ENCODE measurements around the gene HDGF.

HDGF gene

DNA sequence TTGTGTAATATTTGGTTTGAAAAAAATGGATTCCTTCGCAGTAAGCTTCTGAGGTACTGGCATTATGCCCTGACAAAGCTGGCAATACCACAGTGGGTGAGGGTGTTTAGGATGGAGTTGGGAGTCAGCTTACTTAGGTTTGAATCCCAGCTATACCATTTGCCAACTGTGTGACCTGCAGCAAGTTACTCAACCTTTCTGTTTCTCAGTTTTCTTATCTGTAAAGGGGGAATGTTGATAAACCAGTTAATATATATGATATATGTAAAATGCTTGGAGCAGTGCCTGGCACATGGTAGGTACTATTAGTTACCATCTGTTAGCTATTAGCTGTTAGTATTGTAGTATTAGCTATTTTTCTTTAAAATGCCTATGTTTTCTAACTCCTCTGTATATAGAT, 4.9 kb upstream of the HDGF start:
- no peak overlapping the region for H3K4me3 ChIP-seq (ENCODE audit: low read length)
- no peak for DNase-seq (ENCODE audit: low read depth)
- no peak for TF ChIP-seq CTCF (IDR thresholded peaks at IDR 0.05; ENCODE audit: insufficient read depth, low read depth, low read length, missing control alignments)

DNA sequence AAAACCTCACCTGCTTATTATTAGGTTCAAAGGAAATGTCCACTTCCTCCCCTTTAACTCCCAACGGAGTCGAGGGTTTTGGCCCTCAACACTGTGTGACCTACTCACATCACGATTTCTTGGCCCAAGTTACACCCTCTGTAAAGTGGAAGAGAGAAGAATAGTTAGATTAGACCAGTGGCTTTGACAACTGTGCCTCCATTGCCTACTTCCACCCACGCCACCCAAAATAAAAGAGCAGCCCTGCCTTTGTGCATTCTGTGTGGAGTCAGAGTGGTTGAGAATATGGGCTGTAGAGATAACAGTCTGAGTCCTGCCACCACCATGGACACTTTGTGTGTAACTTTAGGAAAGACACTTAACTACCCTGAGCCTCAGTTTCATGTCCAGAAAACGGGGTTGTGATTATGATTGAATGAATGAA, 4.1 kb upstream of the HDGF start:
- TF ChIP-seq CTCF (IDR thresholded peaks at IDR 0.05; ENCODE audit: insufficient read depth, low read depth, low read length, missing control alignments), result no peak
- H3K4me3 ChIP-seq (ENCODE audit: low read length), result no peak overlapping the region

GRCh38 chr1:156754219-156754618, 2.7 kb upstream of the HDGF start:
- no peak for DNase-seq (ENCODE audit: low read depth)
- TF ChIP-seq CTCF (IDR thresholded peaks at IDR 0.05; ENCODE audit: insufficient read depth, low read depth, low read length, missing control alignments), result no peak
- H3K4me3 ChIP-seq (ENCODE audit: low read length), result no peak overlapping the region

More for the DNA sequence above, 4.1 kb upstream of the HDGF start:
- DNase-seq (ENCODE audit: low read depth), result no peak

- TF ChIP-seq CTCF (IDR thresholded peaks at IDR 0.05; ENCODE audit: insufficient read depth, low read depth, low read length, missing control alignments), result no peak
- DNase-seq (ENCODE audit: low read depth), result peak; percentile 18
- peak overlapping the region; percentile 84 for H3K4me3 ChIP-seq (ENCODE audit: low read length)
These were observed 1.5 kb upstream of the HDGF start for GRCh38 chr1:156752843-156753482.

GRCh38 chr1:156751757-156752481, 444 bp upstream of the HDGF start:
- peak overlapping the region; percentile 84 for H3K4me3 ChIP-seq (ENCODE audit: low read length)
- TF ChIP-seq CTCF (IDR thresholded peaks at IDR 0.05; ENCODE audit: insufficient read depth, low read depth, low read length, missing control alignments), result no peak
- peak; percentile 98 for DNase-seq (ENCODE audit: low read depth)

- TF ChIP-seq CTCF (IDR thresholded peaks at IDR 0.05; ENCODE audit: insufficient read depth, low read depth, low read length, missing control alignments), result no peak
- peak overlapping the region; percentile 84 for H3K4me3 ChIP-seq (ENCODE audit: low read length)
- DNase-seq (ENCODE audit: low read depth), result peak; percentile 42
These were observed 594 bp downstream of the HDGF start for GRCh38 chr1:156750711-156751450.

Measured in epithelial cell of esophagus (primary cell).